Heart left ventricle (tissue), 16 donors: ENCODE results near the gene RPAP2. TPM values are rescaled to one million over a fixed set of nuclear protein-coding genes. Genes with fewer than 3 reads are reported as not detected.
"Not testable (repeated sequence)": the region's sequence is repeated elsewhere in the genome, so short reads cannot be mapped to it uniquely, and the experiment has no call there.

ENCODE experiments used
- ATAC-seq, 4 donors: fragments of 200-7000 bp; cut with Tn5 transposase; one replicate each; pipeline ENCODE4 v1.9.1; 2020 to 2022; ENCODE audit warnings: moderate library complexity in 4 of 4, mild to moderate bottlenecking in 3 of 4, moderate number of reproducible peaks in 1 of 4
- DNase-seq, 5 donors: peaks; one replicate each; pipeline ENCODE4 v3.0.0-alpha.2; 2020
- H3K27ac ChIP-seq, 12 donors: fragments of 200-600 bp; sonication (generic) in 4 of 12; one replicate each; pipeline versions ENCODE4 v1.5.0 to v1.8.0; 2016 to 2022; ENCODE audit warnings: mild to moderate bottlenecking in 2 of 12
- H3K27me3 ChIP-seq, 9 donors: fragments of 200-600 bp; sonication (generic) in 2 of 9; one replicate each; pipeline versions ENCODE4 v1.5.1 to v1.8.0; 2016 to 2022; ENCODE audit warnings: mild to moderate bottlenecking in 3 of 9
- H3K36me3 ChIP-seq, 9 donors: fragments of 200-600 bp; sonication (generic) in 2 of 9; one replicate each; pipeline versions ENCODE4 v1.5.0 to v1.8.0; 2018 to 2022; ENCODE audit warnings: mild to moderate bottlenecking in 2 of 9
- H3K4me1 ChIP-seq, 12 donors: fragments of 200-600 bp; sonication (generic) in 4 of 12; one replicate each; pipeline versions ENCODE4 v1.5.0 to v1.8.0; 2016 to 2022; ENCODE audit warnings: mild to moderate bottlenecking in 3 of 12
- H3K4me3 ChIP-seq, 12 donors: fragments of 200-600 bp; sonication (generic) in 4 of 12; one replicate each; pipeline versions ENCODE4 v1.5.0 to v1.8.0; 2017 to 2022; ENCODE audit warnings: mild to moderate bottlenecking in 9 of 12, moderate library complexity in 4 of 12
- H3K9me3 ChIP-seq, 12 donors: fragments of 200-600 bp; sonication (generic) in 4 of 12; one replicate each; pipeline versions ENCODE4 v1.5.0 to v1.8.0; 2016 to 2022; ENCODE audit warnings: mild to moderate bottlenecking in 1 of 12
- POLR2A ChIP-seq, 2 donors: fragments of 450-650 bp; IDR thresholded peaks; one replicate each; pipeline ENCODE4 v1.6.1; 2017; ENCODE audit warnings: antibody characterized with exemption in 2 of 2, mild to moderate bottlenecking in 2 of 2, moderate library complexity in 2 of 2
- WGBS, 4 donors: extraction: QIAGEN DNeasy Blood & Tissue Kit in 2 of 4; methylation state at CpG; one replicate each; pipeline versions ENCODE4 v1.1.5 to v1.1.7; 2013 to 2018; 5-methylcytosine and 5-hydroxymethylcytosine counted together
- intact Hi-C, 10 donors: fragments of 100-400 bp; cut with DNase I; formaldehyde crosslinking; loops; one replicate each; pipeline versions ENCODE4 v1.11.1 to v1.14.2; 2022
- polyA plus RNA-seq, 2 donors: library from polyadenylated mRNA; stranded (reverse); fragments of 200-250 nt; gene quantifications; one replicate each; pipeline ENCODE4 v1.2.3, GENCODE V29; 2013
- total RNA-seq, 9 donors: library from RNA; depleted of rRNA in 2 of 9; stranded (reverse); fragments of >200 nt in 2 of 9; fragmentation: NEBNext Ultra II Directional in 3 of 9; extraction: Animal tissue kit (Norgen Biotek cat#: 25700) in 3 of 9; gene quantifications; one replicate each; pipeline versions ENCODE4 v1.1.0 to v1.2.4, GENCODE V29; 2016 to 2023
- TF ChIP-seq, protein P1 (sequence below), 12 donors: fragments of 200-600 bp; sonication (generic) in 4 of 12; IDR thresholded peaks; one replicate each; pipeline versions ENCODE4 v1.5.0 to v1.8.0; 2018 to 2022; ENCODE audit warnings: antibody characterized with exemption in 12 of 12, mild to moderate bottlenecking in 5 of 12
- donor health status: ischemic (EF 13 %, LVEDD 7.1; RV severe dilation, severe dysfunction).
- donor health status: healthy with polysubstance abuse.
- donor health status: DM: no; HTN: yes; CAD: no.
- donor health status: DM: no; HTN: no; CAD: no.
- donor health status: ischemic (EF 25% LVEDD 6.9; RV normal size, moderate dysfunction).
- donor health status: ischemic (EF 25% LVEDD 5.7; RV mildly dilated, moderate dysfunction).
- donor health status: healthy.
- donor health status: DM: yes; HTN: yes; CAD: no.
- donor health status: ischemic (EF 35%, LVEDD 5.7; RV mildly dilated, moderate dysfunction).
- donor health status: nonischemic (EF 11% LVEDD 7.7; RV severe dilation, severe dysfunction).
- donor health status: DM: yes; HTN: yes; CAD: no.
- donor health status: PGD.
- donor health status: ischemic (EF 29% LVEDD 5.4; RV normal size, mild dysfunction).
- donor health status: nonischemic (EF 23%, LVEDD 6.1; RV moderate dilation, normal function).

The RPAP2 gene
- total and polyA plus RNA-seq, 11 donors, result 6.7 to 27.7 (median 23.2) TPM

DNA sequence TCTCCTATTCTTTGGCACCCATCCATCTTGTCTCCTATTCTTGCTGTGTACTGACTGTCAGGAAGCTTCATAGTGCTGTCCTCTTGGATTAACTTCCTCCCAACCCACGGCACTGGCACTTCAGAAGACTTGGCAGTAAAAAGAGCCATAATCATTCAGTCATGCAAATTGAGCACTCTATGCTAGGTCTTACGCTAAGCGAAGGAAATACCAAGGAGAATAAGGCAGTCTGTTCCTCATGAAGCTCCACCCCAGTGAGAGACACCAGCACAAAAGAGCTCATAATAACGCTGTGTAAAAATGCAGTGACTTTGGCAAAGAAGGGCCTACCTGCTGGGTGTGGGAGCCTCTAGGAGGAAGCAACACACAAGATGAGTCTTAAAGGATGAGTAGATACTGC, 120.8 kb downstream of the RPAP2 start:
- intact Hi-C loops, result no loop called here
- Histone ChIP-seq H3K36me3 (no peaks in the 10 kb centered on the region), H3K27me3 (no peaks in the 10 kb centered on the region), H3K4me1 (no peaks in the 10 kb centered on the region), H3K27ac (no peak overlapping the region), H3K9me3 (no peaks in the 10 kb centered on the region), H3K4me3 (no peak overlapping the region)
- ATAC-seq (no peak), DNase-seq (no peak)
- WGBS, 4 donors, result 46 to 69% (median 63%) methylated on average over 4 of the region's 4 CpGs
- TF ChIP-seq, protein P1, sequence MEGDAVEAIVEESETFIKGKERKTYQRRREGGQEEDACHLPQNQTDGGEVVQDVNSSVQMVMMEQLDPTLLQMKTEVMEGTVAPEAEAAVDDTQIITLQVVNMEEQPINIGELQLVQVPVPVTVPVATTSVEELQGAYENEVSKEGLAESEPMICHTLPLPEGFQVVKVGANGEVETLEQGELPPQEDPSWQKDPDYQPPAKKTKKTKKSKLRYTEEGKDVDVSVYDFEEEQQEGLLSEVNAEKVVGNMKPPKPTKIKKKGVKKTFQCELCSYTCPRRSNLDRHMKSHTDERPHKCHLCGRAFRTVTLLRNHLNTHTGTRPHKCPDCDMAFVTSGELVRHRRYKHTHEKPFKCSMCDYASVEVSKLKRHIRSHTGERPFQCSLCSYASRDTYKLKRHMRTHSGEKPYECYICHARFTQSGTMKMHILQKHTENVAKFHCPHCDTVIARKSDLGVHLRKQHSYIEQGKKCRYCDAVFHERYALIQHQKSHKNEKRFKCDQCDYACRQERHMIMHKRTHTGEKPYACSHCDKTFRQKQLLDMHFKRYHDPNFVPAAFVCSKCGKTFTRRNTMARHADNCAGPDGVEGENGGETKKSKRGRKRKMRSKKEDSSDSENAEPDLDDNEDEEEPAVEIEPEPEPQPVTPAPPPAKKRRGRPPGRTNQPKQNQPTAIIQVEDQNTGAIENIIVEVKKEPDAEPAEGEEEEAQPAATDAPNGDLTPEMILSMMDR (IDR thresholded peaks at IDR 0.05), result no peak
- TF ChIP-seq POLR2A (IDR thresholded peaks at IDR 0.05), result no peak

DNA sequence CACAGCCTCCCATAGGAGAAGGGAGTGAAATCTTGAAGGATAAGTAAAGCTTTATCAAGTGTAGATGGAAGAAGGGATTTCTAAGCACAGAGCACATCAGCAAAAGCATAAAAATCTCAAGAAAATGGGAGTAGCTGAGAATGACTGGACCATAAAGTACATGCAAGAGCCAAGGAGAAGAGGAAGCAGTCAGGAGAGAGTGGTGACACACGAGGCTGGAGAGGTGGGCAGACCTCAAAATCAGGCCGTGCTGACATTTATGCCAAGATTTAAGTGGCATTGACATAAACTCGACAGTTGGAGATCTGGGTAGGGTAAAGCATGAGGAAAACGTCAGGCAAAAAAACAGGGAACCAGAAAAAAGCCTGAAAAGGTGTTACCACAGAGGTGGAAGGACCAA, 125.5 kb downstream of the RPAP2 start:
- TF ChIP-seq POLR2A (IDR thresholded peaks at IDR 0.05), result no peak
- TF ChIP-seq, protein P1 (IDR thresholded peaks at IDR 0.05), result no peak
- H3K36me3 ChIP-seq, result no peaks in the 10 kb centered on the region
- ATAC-seq (no peak), DNase-seq (no peak)
- no peaks in the 10 kb centered on the region for H3K9me3 ChIP-seq
- H3K27ac ChIP-seq, result no peak overlapping the region
- 19 to 25% (median 23%) methylated on average over 4 of the region's 4 CpGs for WGBS, 4 donors
- intact Hi-C loops, result no loop called here
- no peaks in the 10 kb centered on the region for H3K4me1 ChIP-seq
- H3K4me3 ChIP-seq, result no peak overlapping the region
- no peaks in the 10 kb centered on the region for H3K27me3 ChIP-seq

DNA sequence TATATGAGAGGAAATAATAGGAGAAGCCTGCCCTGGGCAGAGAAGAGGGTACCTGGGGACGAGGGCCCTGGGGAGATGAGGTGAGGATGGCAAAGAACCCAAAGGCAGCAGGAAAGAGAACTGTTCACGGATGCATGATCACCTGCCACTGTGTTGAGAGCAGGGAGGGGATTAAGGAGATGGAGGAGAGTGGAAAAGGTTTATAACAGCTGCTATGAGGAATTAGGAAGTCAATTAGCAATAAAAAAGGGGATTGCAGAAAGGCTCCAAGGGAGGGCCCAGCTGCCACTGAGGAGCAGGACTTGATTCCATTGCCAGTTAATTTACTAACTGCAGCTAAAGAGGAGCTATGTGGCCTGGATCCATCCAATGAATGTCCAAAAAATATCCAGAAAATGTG, 126.8 kb downstream of the RPAP2 start:
- 57 to 71% (median 63%) methylated on average over 2 of the region's 2 CpGs for WGBS, 4 donors
- no peak for ATAC-seq

DNA sequence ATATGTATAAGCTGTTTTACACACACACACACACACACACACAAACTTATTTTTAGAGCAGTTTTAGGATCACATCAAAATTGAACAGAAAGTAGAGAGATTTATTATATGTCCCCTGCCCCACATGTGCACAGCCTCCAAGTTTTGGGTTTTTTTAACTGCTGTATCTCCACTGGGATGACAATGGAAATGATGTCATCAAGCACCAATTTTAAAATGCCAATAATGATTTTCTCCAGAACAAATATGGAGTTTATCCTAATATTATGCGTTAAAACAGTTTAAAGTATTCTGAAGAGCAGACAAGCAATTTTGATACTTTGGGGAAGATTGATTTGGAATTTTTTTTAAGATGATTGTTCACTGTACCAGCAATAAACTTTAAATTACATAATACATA, 131.2 kb downstream of the RPAP2 start:
- intact Hi-C loops, result no loop called here
- Histone ChIP-seq H3K36me3 (no peaks in the 10 kb centered on the region), H3K27me3 (no peaks in the 10 kb centered on the region), H3K4me3 (no peak overlapping the region), H3K27ac (no peak overlapping the region), H3K9me3 (peaks cover 0 to 3% (median 0%) of the 10 kb centered on the region in 12 donors), H3K4me1 (no peaks in the 10 kb centered on the region)
- WGBS, 4 donors, result 80 to 93% (median 82%) methylated on average over 1 of the region's 1 CpG
- TF ChIP-seq, protein P1 (IDR thresholded peaks at IDR 0.05), result no peak
- no peak for TF ChIP-seq POLR2A (IDR thresholded peaks at IDR 0.05)
- DNase-seq, result no peak
- no peak for ATAC-seq

More for the DNA sequence above, 126.8 kb downstream of the RPAP2 start:
- Histone ChIP-seq H3K4me3 (no peak overlapping the region), H3K27me3 (no peaks in the 10 kb centered on the region), H3K9me3 (no peaks in the 10 kb centered on the region), H3K4me1 (no peaks in the 10 kb centered on the region), H3K36me3 (no peaks in the 10 kb centered on the region), H3K27ac (no peak overlapping the region)
- no peak for DNase-seq
- TF ChIP-seq POLR2A (IDR thresholded peaks at IDR 0.05), result no peak
- TF ChIP-seq, protein P1 (IDR thresholded peaks at IDR 0.05), result no peak
- intact Hi-C loops, result no loop called here

DNA sequence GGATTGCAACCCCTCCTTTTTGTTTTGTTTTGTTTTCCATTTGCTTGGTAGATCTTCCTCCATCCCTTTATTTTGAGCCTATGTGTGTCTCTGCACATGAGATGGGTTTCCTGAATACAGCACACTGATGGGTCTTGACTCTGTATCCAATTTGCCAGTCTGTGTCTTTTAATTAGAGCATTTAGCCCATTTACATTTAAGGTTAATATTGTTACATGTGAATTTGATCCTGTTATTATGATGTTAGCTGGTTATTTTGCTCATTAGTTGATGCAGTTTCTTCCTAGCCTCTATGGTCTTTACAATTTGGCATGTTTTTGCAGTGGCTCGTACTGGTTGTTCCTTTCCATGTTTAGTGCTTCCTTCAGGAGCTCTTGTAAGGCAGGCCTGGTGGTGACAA, 135.7 kb downstream of the RPAP2 start:
- not testable (repeated sequence) for ATAC-seq

More for the DNA sequence above, 135.7 kb downstream of the RPAP2 start:
- DNase-seq, H3K27me3 ChIP-seq, H3K36me3 ChIP-seq, H3K4me3 ChIP-seq, H3K27ac ChIP-seq, intact Hi-C loops, H3K4me1 ChIP-seq: not testable (repeated sequence)
- WGBS, 4 donors, result 69 to 89% (median 76%) methylated on average over 1 of the region's 1 CpG
- peaks cover 0 to 10% (median 0%) of the 10 kb centered on the region in 12 donors for H3K9me3 ChIP-seq
